Right lobe of liver (tissue), 4 donors: Measurements from ENCODE around the gene NTMT2.

Source experiments
- POLR2A ChIP-seq: fragments of 450-650 bp; IDR thresholded peaks from one replicate; pipeline ENCODE4 v1.6.1; 2017; ENCODE audit warnings: antibody characterized with exemption, mild to moderate bottlenecking
- TF ChIP-seq, protein P1 (sequence below), 4 donors: fragments of 200-600 bp in 3 of 4; fragments of 450-650 bp in 1 of 4; IDR thresholded peaks; one replicate each; pipeline versions ENCODE4 v1.5.1 to v1.8.0; 2016 to 2022; ENCODE audit warnings: antibody characterized with exemption in 4 of 4, mild to moderate bottlenecking in 2 of 4
- donor health status: DM: no; HTN: no; CAD: no.
- donor health status: DM: no; HTN: no; CAD: no.
- donor health status: DM: no; HTN: yes; CAD: no.

DNA sequence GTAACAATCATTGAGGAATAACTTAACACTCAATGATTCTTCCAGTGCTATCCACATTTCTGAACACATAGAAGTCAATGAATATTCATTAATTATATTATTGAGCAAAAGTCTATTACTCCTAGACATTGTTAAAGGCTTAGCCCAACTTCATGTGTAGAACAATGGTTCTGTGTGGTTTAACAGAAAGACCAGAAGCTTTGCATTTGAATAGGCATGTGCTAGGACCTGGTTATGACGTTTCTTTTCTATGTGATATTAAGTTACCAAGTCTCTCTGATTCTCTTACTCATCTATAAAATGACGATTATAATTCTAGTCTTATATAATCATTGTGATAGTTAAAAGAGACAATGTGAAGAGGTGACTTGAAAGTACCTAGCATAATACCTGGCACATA is 5.2 kb downstream of the NTMT2 start:
- TF ChIP-seq, protein P1, sequence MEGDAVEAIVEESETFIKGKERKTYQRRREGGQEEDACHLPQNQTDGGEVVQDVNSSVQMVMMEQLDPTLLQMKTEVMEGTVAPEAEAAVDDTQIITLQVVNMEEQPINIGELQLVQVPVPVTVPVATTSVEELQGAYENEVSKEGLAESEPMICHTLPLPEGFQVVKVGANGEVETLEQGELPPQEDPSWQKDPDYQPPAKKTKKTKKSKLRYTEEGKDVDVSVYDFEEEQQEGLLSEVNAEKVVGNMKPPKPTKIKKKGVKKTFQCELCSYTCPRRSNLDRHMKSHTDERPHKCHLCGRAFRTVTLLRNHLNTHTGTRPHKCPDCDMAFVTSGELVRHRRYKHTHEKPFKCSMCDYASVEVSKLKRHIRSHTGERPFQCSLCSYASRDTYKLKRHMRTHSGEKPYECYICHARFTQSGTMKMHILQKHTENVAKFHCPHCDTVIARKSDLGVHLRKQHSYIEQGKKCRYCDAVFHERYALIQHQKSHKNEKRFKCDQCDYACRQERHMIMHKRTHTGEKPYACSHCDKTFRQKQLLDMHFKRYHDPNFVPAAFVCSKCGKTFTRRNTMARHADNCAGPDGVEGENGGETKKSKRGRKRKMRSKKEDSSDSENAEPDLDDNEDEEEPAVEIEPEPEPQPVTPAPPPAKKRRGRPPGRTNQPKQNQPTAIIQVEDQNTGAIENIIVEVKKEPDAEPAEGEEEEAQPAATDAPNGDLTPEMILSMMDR (IDR thresholded peaks at IDR 0.05), result no peak
- TF ChIP-seq POLR2A, result no peak
